Calu3 (cell line): ENCODE data around the gene PPAN. TPM values are rescaled to one million over a fixed set of nuclear protein-coding genes. Genes with fewer than 3 reads are reported as not detected.

ENCODE experiments used
- BruUV-seq: library from RNA; stranded (reverse); fragments of 400-500 nt; replicated peaks from 2 replicates; lab custom pipeline; 2021; lab: Mats Ljungman, UMichigan
- CTCF ChIA-PET: fragments of 300-600 bp; sonication (Branson Sonifier 250); formaldehyde crosslinking; loops from one replicate; lab custom pipeline; 2022; ENCODE audit warnings: antibody characterized with exemption; lab: Charles Lee
- DNase-seq: peaks from one replicate; pipeline ENCODE4 v3.0.0; 2022
- H3K27ac Mint-ChIP-seq: one replicate; pipeline ENCODE4 v1.8.0; 2022; ENCODE audit warnings: mixed read lengths; ENCODE audit not compliant: unreplicated experiment
- H3K27me3 Mint-ChIP-seq: one replicate; pipeline ENCODE4 v1.8.0; 2022; ENCODE audit warnings: mixed read lengths; ENCODE audit not compliant: unreplicated experiment
- H3K36me3 Mint-ChIP-seq: one replicate; pipeline ENCODE4 v1.8.0; 2022; ENCODE audit warnings: mild to moderate bottlenecking, moderate library complexity, mixed read lengths; ENCODE audit not compliant: insufficient read depth, unreplicated experiment
- H3K4me1 Mint-ChIP-seq: one replicate; pipeline ENCODE4 v1.8.0; 2022; ENCODE audit warnings: mild to moderate bottlenecking, low read depth, mixed read lengths; ENCODE audit not compliant: unreplicated experiment
- H3K4me3 Mint-ChIP-seq: one replicate; pipeline ENCODE4 v1.8.0; 2022; ENCODE audit warnings: mild to moderate bottlenecking, low read depth, moderate library complexity, mixed read lengths; ENCODE audit not compliant: unreplicated experiment
- H3K9me3 Mint-ChIP-seq: one replicate; pipeline ENCODE4 v1.8.0; 2022; ENCODE audit warnings: low read depth, mixed read lengths; ENCODE audit not compliant: unreplicated experiment
- intact Hi-C: fragments of 100-400 bp; cut with micrococcal nuclease; formaldehyde crosslinking; loops from one replicate; pipeline ENCODE4 v1.10.0; 2022; ENCODE audit not compliant: unreplicated experiment
- total RNA-seq: library from RNA; stranded (reverse); gene quantifications from 2 replicates; pipeline ENCODE4 v1.2.3, GENCODE V29; 2022
- TF ChIP-seq, protein P1 (sequence below): fragments of 200-600 bp; IDR thresholded peaks from one replicate; pipeline ENCODE4 v1.8.0; 2022; ENCODE audit warnings: antibody characterized with exemption; ENCODE audit not compliant: unreplicated experiment

PPAN gene
- total RNA-seq, 1 experiment from 2014 or later, result 52.2 TPM

DNA sequence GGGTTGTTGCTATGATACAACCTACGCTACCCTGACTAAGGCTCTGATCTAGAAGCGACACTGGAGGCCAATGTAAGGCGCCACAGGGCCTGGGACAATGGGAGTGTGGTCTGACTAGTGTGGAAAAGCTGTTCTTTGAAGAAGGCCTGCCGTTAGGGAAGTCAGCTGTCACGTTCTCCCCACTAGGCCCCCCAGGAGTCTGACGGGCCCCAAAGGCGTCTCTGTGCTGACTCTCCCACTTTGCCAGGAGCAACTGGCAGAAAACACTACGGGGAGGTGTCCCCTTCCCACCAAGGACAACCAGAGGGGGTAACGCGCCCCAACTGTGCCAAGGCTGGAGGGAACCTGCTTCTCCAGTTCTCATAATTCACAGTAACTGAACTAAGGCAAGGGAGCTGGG, 38.9 kb downstream of the PPAN start:
- TF ChIP-seq, protein P1, sequence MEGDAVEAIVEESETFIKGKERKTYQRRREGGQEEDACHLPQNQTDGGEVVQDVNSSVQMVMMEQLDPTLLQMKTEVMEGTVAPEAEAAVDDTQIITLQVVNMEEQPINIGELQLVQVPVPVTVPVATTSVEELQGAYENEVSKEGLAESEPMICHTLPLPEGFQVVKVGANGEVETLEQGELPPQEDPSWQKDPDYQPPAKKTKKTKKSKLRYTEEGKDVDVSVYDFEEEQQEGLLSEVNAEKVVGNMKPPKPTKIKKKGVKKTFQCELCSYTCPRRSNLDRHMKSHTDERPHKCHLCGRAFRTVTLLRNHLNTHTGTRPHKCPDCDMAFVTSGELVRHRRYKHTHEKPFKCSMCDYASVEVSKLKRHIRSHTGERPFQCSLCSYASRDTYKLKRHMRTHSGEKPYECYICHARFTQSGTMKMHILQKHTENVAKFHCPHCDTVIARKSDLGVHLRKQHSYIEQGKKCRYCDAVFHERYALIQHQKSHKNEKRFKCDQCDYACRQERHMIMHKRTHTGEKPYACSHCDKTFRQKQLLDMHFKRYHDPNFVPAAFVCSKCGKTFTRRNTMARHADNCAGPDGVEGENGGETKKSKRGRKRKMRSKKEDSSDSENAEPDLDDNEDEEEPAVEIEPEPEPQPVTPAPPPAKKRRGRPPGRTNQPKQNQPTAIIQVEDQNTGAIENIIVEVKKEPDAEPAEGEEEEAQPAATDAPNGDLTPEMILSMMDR, result no peak
- Mint-ChIP-seq H3K4me1 (no peaks in the 10 kb centered on the region), H3K9me3 (no peaks in the 10 kb centered on the region), H3K36me3 (peaks cover 21% of the 10 kb centered on the region), H3K4me3 (no peak overlapping the region), H3K27me3 (no peaks in the 10 kb centered on the region), H3K27ac (no peak overlapping the region)
- intact Hi-C loops, result no loop called here
- DNase-seq, result no peak
- CTCF ChIA-PET, result interaction anchor here (0.6 kb wide), 1 partner anchor 31 kb away, joined by 3 read pairs; no protein-coding TSS in a partner anchor
- BruUV-seq, result no TSS peak

DNA sequence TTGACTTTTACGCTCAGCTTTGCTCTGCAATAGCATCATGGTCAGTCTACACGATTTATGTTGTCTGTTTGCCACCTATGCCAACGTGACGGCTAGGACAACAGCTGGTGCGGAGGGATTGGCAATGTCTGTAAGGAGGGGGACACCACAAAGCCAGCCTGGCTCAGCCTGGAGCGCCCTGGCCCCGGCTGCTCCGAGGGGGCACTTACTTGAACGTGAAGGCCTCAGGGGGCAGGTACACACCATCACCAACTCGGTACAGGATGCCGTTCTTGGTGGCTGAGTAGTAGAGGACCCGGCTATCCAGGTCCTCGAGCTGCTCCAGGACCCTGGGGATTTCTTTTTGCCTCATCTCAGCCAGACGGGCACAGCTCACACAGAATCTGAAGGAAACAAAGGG, 40.0 kb downstream of the PPAN start:
- TF ChIP-seq, protein P1, result no peak
- intact Hi-C loops, result no loop called here
- CTCF ChIA-PET, result no interaction called here
- H3K27me3 Mint-ChIP-seq, result no peaks in the 10 kb centered on the region
- DNase-seq, result no peak
- H3K4me3 Mint-ChIP-seq, result no peak overlapping the region
- no peaks in the 10 kb centered on the region for H3K4me1 Mint-ChIP-seq
- no TSS peak for BruUV-seq
- no peak overlapping the region for H3K27ac Mint-ChIP-seq
- H3K36me3 Mint-ChIP-seq, result peaks cover 21% of the 10 kb centered on the region
- H3K9me3 Mint-ChIP-seq, result no peaks in the 10 kb centered on the region

DNA sequence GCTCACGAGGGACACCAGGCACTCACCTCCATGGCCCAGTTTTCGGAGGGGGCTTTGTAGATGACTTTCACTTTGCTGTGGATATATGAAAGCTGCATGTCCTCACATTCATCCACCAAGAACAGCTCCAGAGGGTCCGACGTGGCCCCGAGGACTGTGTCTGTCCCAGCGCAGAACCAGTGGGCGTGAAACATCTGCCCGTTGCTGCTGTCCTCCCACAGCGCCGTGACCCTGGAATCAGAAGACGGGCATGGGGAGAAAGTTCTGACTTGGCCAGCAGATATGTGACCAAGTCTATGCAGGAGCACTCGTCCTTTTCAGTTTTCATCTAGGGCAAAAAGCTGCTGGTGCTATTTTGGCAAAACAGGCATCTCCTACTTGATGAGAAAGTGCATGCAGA, 43.3 kb downstream of the PPAN start:
- H3K27me3 Mint-ChIP-seq, result no peaks in the 10 kb centered on the region
- TF ChIP-seq, protein P1, result no peak
- H3K27ac Mint-ChIP-seq, result no peak overlapping the region
- CTCF ChIA-PET, result no interaction called here
- intact Hi-C loops, result no loop called here
- no peaks in the 10 kb centered on the region for H3K9me3 Mint-ChIP-seq
- no peaks in the 10 kb centered on the region for H3K4me1 Mint-ChIP-seq
- peaks cover 31% of the 10 kb centered on the region for H3K36me3 Mint-ChIP-seq
- no peak overlapping the region for H3K4me3 Mint-ChIP-seq
- BruUV-seq, result no TSS peak
- no peak for DNase-seq

DNA sequence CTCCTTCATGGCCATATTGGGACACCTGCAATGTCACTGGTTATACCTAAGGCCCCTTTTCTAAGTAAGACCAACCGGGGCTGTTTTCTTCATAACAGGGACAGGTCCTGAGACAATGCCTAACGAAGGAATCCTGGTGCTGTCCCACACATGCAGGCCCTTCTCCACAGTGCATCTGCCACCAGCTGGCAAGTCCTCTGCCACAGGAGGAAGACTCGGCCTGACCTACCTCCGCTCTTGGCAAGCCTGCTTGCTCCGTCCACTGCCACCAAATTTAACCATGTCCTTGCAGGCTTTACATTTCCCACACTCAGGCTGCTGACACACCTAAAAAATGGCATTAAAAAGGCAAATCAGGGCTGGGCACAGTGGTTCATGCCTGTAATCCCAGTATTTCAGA, 45.4 kb downstream of the PPAN start:
- Mint-ChIP-seq H3K4me1 (no peaks in the 10 kb centered on the region), H3K27ac (no peak overlapping the region), H3K9me3 (no peaks in the 10 kb centered on the region), H3K36me3 (peaks cover 39% of the 10 kb centered on the region), H3K4me3 (no peak overlapping the region), H3K27me3 (no peaks in the 10 kb centered on the region)
- CTCF ChIA-PET, result no interaction called here
- no peak for DNase-seq
- no TSS peak for BruUV-seq
- TF ChIP-seq, protein P1, result no peak
- intact Hi-C loops, result no loop called here
